ENCODE data around the gene HM13. TPM values are rescaled to one million over a fixed set of nuclear protein-coding genes. Genes with fewer than 3 reads are reported as not detected.

The HM13 gene
- total RNA-seq, 1 experiment from 2014 or later: 68.1 TPM

Other genes starting within 250 kb of the HM13 start
- not detected in 2 replicates for gene DEFB116, start 205.9 kb upstream of the HM13 start, total RNA-seq (2014; rRNA removed; shearing (Covaris generic))
- not detected in 2 replicates for gene DEFB118, start 145.8 kb upstream of the HM13 start, total RNA-seq (2014; rRNA removed; shearing (Covaris generic))
- gene DEFB119, start 123.9 kb upstream of the HM13 start, total RNA-seq (2014; rRNA removed; shearing (Covaris generic)): not detected in 2 replicates
- not detected in 2 replicates for gene DEFB121, start 108.2 kb upstream of the HM13 start, total RNA-seq (2014; rRNA removed; shearing (Covaris generic))
- gene DEFB123, start 73.8 kb upstream of the HM13 start, total RNA-seq (2014; rRNA removed; shearing (Covaris generic)): not detected in 2 replicates
- gene DEFB124, start 39.3 kb upstream of the HM13 start, total RNA-seq (2014; rRNA removed; shearing (Covaris generic)): not detected in 2 replicates
- gene REM1, start 39.2 kb upstream of the HM13 start, total RNA-seq (2014; rRNA removed; shearing (Covaris generic)): not detected in 2 replicates
- gene ID1, start 90.8 kb downstream of the HM13 start, total RNA-seq (2014; rRNA removed; shearing (Covaris generic)): 700 and 729 TPM in 2 replicates
- gene COX4I2, start 123.5 kb downstream of the HM13 start, total RNA-seq (2014; rRNA removed; shearing (Covaris generic)): not detected in 2 replicates
- gene BCL2L1, start 208.4 kb downstream of the HM13 start, total RNA-seq (2014; rRNA removed; shearing (Covaris generic)): 103 and 106 TPM in 2 replicates
- gene TPX2, start 224.8 kb downstream of the HM13 start, total RNA-seq (2014; rRNA removed; shearing (Covaris generic)): 212 and 238 TPM in 2 replicates

Data from SJSA1 (cell line).